OCI-LY7 (cell line): Measurements from ENCODE around the gene DOCK9. TPM values are rescaled to one million over a fixed set of nuclear protein-coding genes. Genes with fewer than 3 reads are reported as not detected.

Source experiments
- BruUV-seq: library from RNA; stranded (reverse); fragments of 400-500 nt; replicated peaks from 2 replicates; lab custom pipeline; 2021; lab: Mats Ljungman, UMichigan
- CTCF ChIA-PET: fragments of 300-600 bp; sonication (Branson Sonifier 250); formaldehyde crosslinking; loops from one replicate; lab custom pipeline; 2022; ENCODE audit warnings: antibody characterized with exemption; ENCODE audit not compliant: unreplicated experiment; lab: Charles Lee
- POLR2A ChIA-PET: fragments of 300-600 bp; sonication (Branson Sonifier 250); formaldehyde crosslinking; loops from one replicate; lab custom pipeline; 2022; ENCODE audit warnings: antibody characterized with exemption; lab: Charles Lee
- DNase-seq: peaks from one replicate; pipeline ENCODE4 v3.0.0-alpha.2; 2015; ENCODE audit warnings: low spot score
- H2AFZ ChIP-seq: fragments of 200-600 bp; sonication (generic), shearing (Covaris generic); 2 replicates; pipeline ENCODE4 v1.6.1; 2014; ENCODE audit warnings: mild to moderate bottlenecking, antibody characterized with exemption, low read length, moderate library complexity
- H3K27ac ChIP-seq: fragments of 200-600 bp; sonication (generic); 2 replicates; pipeline ENCODE4 v1.5.1; 2014; ENCODE audit warnings: mixed run types, low read depth, mild to moderate bottlenecking, moderate library complexity, low read length, inconsistent platforms; ENCODE audit not compliant: poor library complexity, severe bottlenecking
- H3K36me3 ChIP-seq: fragments of 200-600 bp; sonication (generic); 2 replicates; pipeline ENCODE4 v1.6.1; 2014; ENCODE audit warnings: mild to moderate bottlenecking, antibody characterized with exemption, low read length, moderate library complexity, mixed read lengths; ENCODE audit not compliant: insufficient read depth
- H3K4me1 ChIP-seq: fragments of 200-600 bp; sonication (generic); 2 replicates; pipeline ENCODE4 v1.5.1; 2014; ENCODE audit warnings: mild to moderate bottlenecking, low read length; ENCODE audit not compliant: insufficient read depth, poor library complexity, severe bottlenecking
- H3K4me2 ChIP-seq: fragments of 200-600 bp; sonication (generic); 2 replicates; pipeline ENCODE4 v1.6.1; 2014; ENCODE audit warnings: mild to moderate bottlenecking, low read length
- H3K4me3 ChIP-seq: fragments of 200-600 bp; sonication (generic); 2 replicates; pipeline ENCODE4 v1.5.1; 2014; ENCODE audit warnings: mild to moderate bottlenecking, low read depth, low read length; ENCODE audit not compliant: poor library complexity, severe bottlenecking
- H3K79me2 ChIP-seq: fragments of 200-600 bp; sonication (generic); 2 replicates; pipeline ENCODE4 v1.6.1; 2016; ENCODE audit warnings: low read depth, mild to moderate bottlenecking, low read length, moderate library complexity, mixed read lengths; ENCODE audit not compliant: insufficient read depth
- H3K9me2 ChIP-seq: fragments of 200-600 bp; sonication (generic); 2 replicates; pipeline ENCODE4 v1.6.1; 2016; ENCODE audit warnings: mild to moderate bottlenecking, low read length, mixed read lengths; ENCODE audit not compliant: insufficient read depth
- H3K9me3 ChIP-seq: fragments of 200-600 bp; sonication (generic); 2 replicates; pipeline ENCODE4 v1.6.1; 2014; ENCODE audit warnings: mild to moderate bottlenecking, mixed run types, low read length, mixed read lengths
- H4K20me1 ChIP-seq: fragments of 200-600 bp; sonication (generic); 2 replicates; pipeline ENCODE4 v1.6.1; 2014; ENCODE audit warnings: mild to moderate bottlenecking, antibody characterized with exemption, low read length, moderate library complexity, mixed read lengths; ENCODE audit not compliant: insufficient read depth
- CTCF ChIP-seq: fragments of 200-600 bp; sonication (generic); conservative IDR thresholded peaks from 2 replicates; pipeline ENCODE4 v1.5.1; 2014; ENCODE audit warnings: mild to moderate bottlenecking, antibody characterized with exemption, low read length, moderate library complexity, mixed read lengths
- EZH2phosphoT487 ChIP-seq: fragments of 200-600 bp; sonication (generic); IDR thresholded peaks from 2 replicates; pipeline ENCODE4 v1.6.1; 2018; ENCODE audit warnings: low read depth, borderline replicate concordance, mild to moderate bottlenecking, mixed run types, antibody characterized with exemption, low read length, moderate library complexity, mixed read lengths
- intact Hi-C: fragments of 100-400 bp; cut with micrococcal nuclease; formaldehyde crosslinking; loops from one replicate; pipeline ENCODE4 v1.10.0; 2022; ENCODE audit not compliant: unreplicated experiment
- total RNA-seq, 2 experiments: library from RNA; depleted of rRNA in 1 of 2; stranded (reverse); fragments of >200 nt in 1 of 2; shearing (Covaris generic) in 1 of 2; gene quantifications; 2 replicates each; pipeline ENCODE4 v1.2.3, GENCODE V29; 2014 to 2022

The DOCK9 gene
- total RNA-seq, 2 experiments from 2014 or later: 24.0 to 28.0 TPM

DNA sequence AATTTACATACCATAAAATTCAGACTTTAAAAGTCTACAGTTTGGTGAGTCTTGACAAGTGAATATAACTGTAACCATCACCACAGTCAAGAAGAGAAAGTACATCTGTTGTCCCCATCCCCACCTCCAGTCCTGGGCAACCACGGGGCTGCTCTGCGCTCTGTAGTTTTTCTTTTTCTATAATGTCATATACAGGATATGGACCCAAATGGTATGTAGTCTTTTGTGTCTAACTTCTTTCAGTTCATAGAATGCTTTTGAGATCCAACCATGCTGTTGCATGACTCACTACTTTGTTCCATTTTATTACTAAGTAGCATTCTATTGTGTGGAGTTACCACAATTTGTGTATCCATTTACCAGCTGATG is 103.9 kb downstream of the DOCK9 start:
- BruUV-seq: no TSS peak
- intact Hi-C loops: no loop called here

DNA sequence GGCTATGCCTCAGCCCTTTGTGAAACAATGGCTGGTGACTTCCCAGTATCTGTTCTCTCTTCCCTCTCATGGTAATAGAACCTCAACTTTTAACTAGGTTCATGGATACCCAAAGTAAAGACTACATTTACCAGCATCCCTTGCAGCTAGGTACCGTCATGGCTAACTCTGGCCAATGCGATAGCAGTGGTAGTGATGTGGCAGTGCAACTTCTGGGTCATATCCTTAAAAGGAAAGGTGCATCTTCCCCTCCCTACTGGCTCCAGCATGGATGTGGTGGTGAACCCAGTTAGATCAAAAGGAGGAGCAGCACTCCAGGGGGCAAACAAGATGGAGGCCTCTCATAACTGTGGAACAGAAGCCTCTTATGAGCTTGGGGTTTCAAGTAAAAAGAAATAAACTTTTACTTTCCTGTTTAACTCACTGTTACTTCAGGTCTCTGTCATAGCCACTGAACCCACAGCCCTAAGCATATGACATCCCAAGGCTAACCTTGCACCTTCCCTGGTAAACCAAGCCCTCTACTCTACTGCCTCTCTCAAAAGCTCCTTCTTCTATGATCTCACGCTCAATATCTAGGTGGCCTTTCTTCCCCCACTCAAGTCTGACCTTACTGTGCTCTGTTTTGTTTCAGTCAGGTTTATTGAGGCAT is 104.4 kb downstream of the DOCK9 start:
- intact Hi-C loops: no loop called here
- POLR2A ChIA-PET: interaction anchor here (0.6 kb wide), 2 partner anchors 398 to 934 kb away, joined by 3 read pairs; no protein-coding TSS in a partner anchor
- Histone ChIP-seq H3K36me3 (peaks cover 22% of the 10 kb centered on the region), H3K9me3 (0 out of 2 replicates have a peak, but pooled peaks cover 7% of the 10 kb centered on the region), H3K4me2 (no peak overlapping the region), H3K4me3 (no peak overlapping the region), H3K27ac (no peak overlapping the region), H4K20me1 (no peaks in the 10 kb centered on the region), H3K79me2 (no peaks in the 10 kb centered on the region), H3K9me2 (no peaks in the 10 kb centered on the region), H2AFZ (no peak overlapping the region), H3K4me1 (no peaks in the 10 kb centered on the region)
- no peak for TF ChIP-seq CTCF
- no peak for TF ChIP-seq EZH2phosphoT487
- CTCF ChIA-PET: no interaction called here
- no peak for DNase-seq
- no TSS peak for BruUV-seq

More for the DNA sequence above, 103.9 kb downstream of the DOCK9 start:
- H4K20me1 ChIP-seq: no peaks in the 10 kb centered on the region
- H3K9me2 ChIP-seq: no peaks in the 10 kb centered on the region
- peaks cover 22% of the 10 kb centered on the region for H3K36me3 ChIP-seq
- H2AFZ ChIP-seq: no peak overlapping the region
- no peak overlapping the region for H3K4me2 ChIP-seq
- CTCF ChIA-PET: no interaction called here
- H3K79me2 ChIP-seq: no peaks in the 10 kb centered on the region
- POLR2A ChIA-PET: no interaction called here
- H3K4me3 ChIP-seq: no peak overlapping the region
- no peak for TF ChIP-seq EZH2phosphoT487
- TF ChIP-seq CTCF: no peak
- H3K27ac ChIP-seq: no peak overlapping the region
- no peak for DNase-seq
- H3K9me3 ChIP-seq: 0 out of 2 replicates have a peak, but pooled peaks cover 7% of the 10 kb centered on the region
- H3K4me1 ChIP-seq: peaks cover 3% of the 10 kb centered on the region

GRCh38 chr13:98871727-98872126 is 106.1 kb downstream of the DOCK9 start:
- intact Hi-C loops: no loop called here
- Histone ChIP-seq H3K9me2 (no peaks in the 10 kb centered on the region), H3K9me3 (0 out of 2 replicates have a peak, but pooled peaks cover 7% of the 10 kb centered on the region), H4K20me1 (no peaks in the 10 kb centered on the region), H3K4me3 (no peak overlapping the region), H3K4me2 (no peak overlapping the region), H2AFZ (no peak overlapping the region), H3K79me2 (no peaks in the 10 kb centered on the region), H3K27ac (no peak overlapping the region), H3K36me3 (peaks cover 32% of the 10 kb centered on the region), H3K4me1 (no peaks in the 10 kb centered on the region)
- CTCF ChIA-PET: no interaction called here
- DNase-seq: no peak
- no TSS peak for BruUV-seq
- POLR2A ChIA-PET: no interaction called here
- TF ChIP-seq EZH2phosphoT487 (no peak), CTCF (no peak)
